ENCODE results near the gene CAV1. TPM values are rescaled to one million over a fixed set of nuclear protein-coding genes. Genes with fewer than 3 reads are reported as not detected.

Gene CAV1
- polyA plus RNA-seq, 1 donor (not counting 4 experiments of a cell fraction or from before 2014, with no cell fraction given), result 2,905 TPM

DNA sequence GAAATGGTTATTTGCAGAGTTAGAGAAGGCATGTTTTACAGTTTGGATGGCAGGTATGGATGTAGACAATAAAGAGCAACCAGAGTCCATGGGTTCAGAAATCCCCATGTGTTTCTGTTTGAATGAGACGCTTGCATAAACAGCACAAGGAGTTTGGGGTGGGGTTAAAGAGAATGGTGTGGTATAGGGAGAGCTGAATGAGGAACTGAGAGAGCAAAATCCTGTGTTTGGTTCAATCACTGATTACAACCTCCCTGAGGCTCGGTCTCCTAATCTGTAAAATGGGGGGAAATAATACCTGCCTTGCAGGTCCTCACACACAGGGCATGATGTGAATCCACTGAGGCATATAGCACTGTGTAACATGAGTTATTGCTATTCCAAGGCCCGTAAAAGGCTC, 23.7 kb downstream of the CAV1 start:
- Histone ChIP-seq H3K27ac (ENCODE audit: control insufficient read depth, insufficient read depth, low read length) (no peak overlapping the region), H3K79me2 (ENCODE audit: control insufficient read depth, insufficient read depth, low read length) (peaks cover 85% of the 10 kb centered on the region), H3K9me3 (ENCODE audit: control insufficient read depth, low read depth, low read length) (no peaks in the 10 kb centered on the region), H3K27me3 (ENCODE audit: control insufficient read depth, extremely low read depth, insufficient read depth, low read length) (no peaks in the 10 kb centered on the region), H2AFZ (ENCODE audit: control insufficient read depth, low read length) (no peak overlapping the region), H4K20me1 (ENCODE audit: control insufficient read depth, extremely low read depth, insufficient read depth, low read length) (peaks cover 32% of the 10 kb centered on the region), H3K36me3 (ENCODE audit: control insufficient read depth in 2 of 2, extremely low read depth in 1 of 2, insufficient read depth in 2 of 2, low read length in 2 of 2) (peaks cover 36 to 56% of the 10 kb centered on the region in 2 experiments), H3K4me3 (ENCODE audit: control insufficient read depth in 2 of 3, extremely low read depth in 1 of 3, insufficient read depth in 2 of 3, low read depth in 1 of 3, low read length in 3 of 3) (no peak overlapping the region), H3K9ac (ENCODE audit: control insufficient read depth, extremely low read depth, insufficient read depth, low read length) (no peak overlapping the region), H3K9me1 (ENCODE audit: control insufficient read depth, extremely low read depth, insufficient read depth, low read length) (no peaks in the 10 kb centered on the region), H3K4me2 (ENCODE audit: control insufficient read depth, extremely low read depth, insufficient read depth, low read depth, low read length) (no peak overlapping the region), H3K4me1 (ENCODE audit: control insufficient read depth, extremely low read depth, insufficient read depth, low read length) (peaks cover 27% of the 10 kb centered on the region)
- TF ChIP-seq, protein P1, sequence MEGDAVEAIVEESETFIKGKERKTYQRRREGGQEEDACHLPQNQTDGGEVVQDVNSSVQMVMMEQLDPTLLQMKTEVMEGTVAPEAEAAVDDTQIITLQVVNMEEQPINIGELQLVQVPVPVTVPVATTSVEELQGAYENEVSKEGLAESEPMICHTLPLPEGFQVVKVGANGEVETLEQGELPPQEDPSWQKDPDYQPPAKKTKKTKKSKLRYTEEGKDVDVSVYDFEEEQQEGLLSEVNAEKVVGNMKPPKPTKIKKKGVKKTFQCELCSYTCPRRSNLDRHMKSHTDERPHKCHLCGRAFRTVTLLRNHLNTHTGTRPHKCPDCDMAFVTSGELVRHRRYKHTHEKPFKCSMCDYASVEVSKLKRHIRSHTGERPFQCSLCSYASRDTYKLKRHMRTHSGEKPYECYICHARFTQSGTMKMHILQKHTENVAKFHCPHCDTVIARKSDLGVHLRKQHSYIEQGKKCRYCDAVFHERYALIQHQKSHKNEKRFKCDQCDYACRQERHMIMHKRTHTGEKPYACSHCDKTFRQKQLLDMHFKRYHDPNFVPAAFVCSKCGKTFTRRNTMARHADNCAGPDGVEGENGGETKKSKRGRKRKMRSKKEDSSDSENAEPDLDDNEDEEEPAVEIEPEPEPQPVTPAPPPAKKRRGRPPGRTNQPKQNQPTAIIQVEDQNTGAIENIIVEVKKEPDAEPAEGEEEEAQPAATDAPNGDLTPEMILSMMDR (optimal IDR thresholded peaks at IDR 0.05 in 1 of 3, IDR thresholded peaks at IDR 0.05 in 1 of 3, conservative IDR thresholded peaks at IDR 0.05 in 1 of 3; ENCODE audit: extremely low read depth in 1 of 3, insufficient read depth in 2 of 3, low read length in 3 of 3), result no peak
- no peak for TF ChIP-seq EZH2 (IDR thresholded peaks at IDR 0.05; ENCODE audit: low read length)
- DNase-seq (ENCODE audit: low read depth, low spot score), result no peak
- dilution Hi-C loops (cut with MboI; ENCODE audit: extremely low pct_ligation_motif_present, low sequenced_read_pairs), result no loop called here
- FAIRE-seq, result no peak

DNA sequence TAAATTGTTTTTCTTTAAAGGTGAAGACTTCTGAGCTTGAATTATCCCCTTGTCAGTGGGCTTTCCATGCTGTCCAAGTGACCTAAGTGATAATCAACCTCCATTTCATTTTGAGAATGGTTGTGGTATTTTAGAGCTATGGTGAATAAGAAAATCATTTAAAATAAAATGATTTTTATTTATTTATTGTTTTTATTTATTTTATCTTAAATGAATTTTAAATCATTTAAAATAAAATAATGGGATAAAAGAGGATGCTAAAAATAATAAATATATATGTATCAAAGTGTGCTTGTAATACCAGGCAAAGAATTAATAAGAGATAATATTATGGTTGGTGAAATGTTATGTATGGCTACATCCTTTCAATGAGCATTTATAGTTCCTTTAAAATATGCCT, 24.5 kb downstream of the CAV1 start:
- TF ChIP-seq, protein P1 (optimal IDR thresholded peaks at IDR 0.05 in 1 of 3, IDR thresholded peaks at IDR 0.05 in 1 of 3, conservative IDR thresholded peaks at IDR 0.05 in 1 of 3; ENCODE audit: extremely low read depth in 1 of 3, insufficient read depth in 2 of 3, low read length in 3 of 3), result no peak
- no peak for TF ChIP-seq EZH2 (IDR thresholded peaks at IDR 0.05; ENCODE audit: low read length)
- Histone ChIP-seq H3K79me2 (ENCODE audit: control insufficient read depth, insufficient read depth, low read length) (peaks cover 85% of the 10 kb centered on the region), H4K20me1 (ENCODE audit: control insufficient read depth, extremely low read depth, insufficient read depth, low read length) (peaks cover 35% of the 10 kb centered on the region), H3K36me3 (ENCODE audit: control insufficient read depth in 2 of 2, extremely low read depth in 1 of 2, insufficient read depth in 2 of 2, low read length in 2 of 2) (peaks cover 40 to 64% of the 10 kb centered on the region in 2 experiments), H3K4me2 (ENCODE audit: control insufficient read depth, extremely low read depth, insufficient read depth, low read depth, low read length) (no peak overlapping the region), H3K9ac (ENCODE audit: control insufficient read depth, extremely low read depth, insufficient read depth, low read length) (no peak overlapping the region), H3K4me3 (ENCODE audit: control insufficient read depth in 2 of 3, extremely low read depth in 1 of 3, insufficient read depth in 2 of 3, low read depth in 1 of 3, low read length in 3 of 3) (no peak overlapping the region), H3K27me3 (ENCODE audit: control insufficient read depth, extremely low read depth, insufficient read depth, low read length) (no peaks in the 10 kb centered on the region), H3K27ac (ENCODE audit: control insufficient read depth, insufficient read depth, low read length) (no peak overlapping the region), H3K9me3 (ENCODE audit: control insufficient read depth, low read depth, low read length) (no peaks in the 10 kb centered on the region), H3K4me1 (ENCODE audit: control insufficient read depth, extremely low read depth, insufficient read depth, low read length) (peaks cover 27% of the 10 kb centered on the region), H3K9me1 (ENCODE audit: control insufficient read depth, extremely low read depth, insufficient read depth, low read length) (no peaks in the 10 kb centered on the region), H2AFZ (ENCODE audit: control insufficient read depth, low read length) (no peak overlapping the region)
- dilution Hi-C loops (cut with MboI; ENCODE audit: extremely low pct_ligation_motif_present, low sequenced_read_pairs), result no loop called here
- no peak for DNase-seq (ENCODE audit: low read depth, low spot score)
- no peak for FAIRE-seq
